ENCODE data around the gene TAF6L. TPM values are rescaled to one million over a fixed set of nuclear protein-coding genes. Genes with fewer than 3 reads are reported as not detected.

The TAF6L gene
- total and polyA plus RNA-seq, 9 of the 15 experiments (the other 6 are each of a cell fraction or from before 2014, with no cell fraction given), result 0.04 to 45.5 (median 20.8) TPM

DNA sequence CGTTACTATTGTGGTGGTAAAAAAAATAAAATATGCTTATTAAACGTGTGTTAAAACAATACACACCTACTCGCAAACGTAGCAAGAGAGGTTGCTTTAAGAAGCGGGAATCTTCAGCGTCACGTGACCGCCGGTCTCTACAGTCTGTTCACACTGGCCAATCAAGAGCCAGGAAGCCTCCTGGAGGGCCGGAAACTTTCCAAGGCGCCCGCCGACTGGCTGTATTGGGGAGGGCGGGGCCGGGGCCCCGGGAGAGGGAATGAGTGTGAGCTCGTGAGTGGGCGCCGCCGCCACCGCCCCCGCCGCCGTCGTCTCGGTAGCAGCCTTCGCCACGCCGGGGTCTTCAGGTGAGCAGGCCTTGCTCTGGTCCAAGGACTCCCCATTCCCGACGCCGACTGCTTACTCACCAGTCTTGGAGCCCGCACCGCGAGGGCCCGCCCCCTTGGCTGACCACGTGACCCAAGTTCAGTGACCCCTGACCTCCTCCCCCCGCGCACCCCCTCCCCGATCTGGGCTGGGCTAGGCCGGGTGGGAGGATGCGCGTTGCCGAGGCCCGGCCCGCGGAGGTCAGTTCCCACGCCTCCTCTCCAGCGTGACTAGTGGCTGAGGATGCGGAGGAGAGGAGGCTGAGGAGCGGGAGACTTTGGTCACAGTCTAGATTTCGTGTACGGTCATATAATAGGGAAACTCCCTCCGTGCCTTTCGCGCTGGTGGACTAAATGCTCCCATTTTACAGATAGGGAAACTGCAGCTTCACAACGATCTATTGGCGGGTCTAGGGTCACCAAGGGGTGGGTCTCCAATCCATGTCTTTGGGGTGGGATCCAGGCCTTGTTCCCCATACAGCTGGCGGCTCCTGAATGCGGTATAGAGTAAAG is at the start of gene TAF6L (continued):
- TF ChIP-seq, protein P1, sequence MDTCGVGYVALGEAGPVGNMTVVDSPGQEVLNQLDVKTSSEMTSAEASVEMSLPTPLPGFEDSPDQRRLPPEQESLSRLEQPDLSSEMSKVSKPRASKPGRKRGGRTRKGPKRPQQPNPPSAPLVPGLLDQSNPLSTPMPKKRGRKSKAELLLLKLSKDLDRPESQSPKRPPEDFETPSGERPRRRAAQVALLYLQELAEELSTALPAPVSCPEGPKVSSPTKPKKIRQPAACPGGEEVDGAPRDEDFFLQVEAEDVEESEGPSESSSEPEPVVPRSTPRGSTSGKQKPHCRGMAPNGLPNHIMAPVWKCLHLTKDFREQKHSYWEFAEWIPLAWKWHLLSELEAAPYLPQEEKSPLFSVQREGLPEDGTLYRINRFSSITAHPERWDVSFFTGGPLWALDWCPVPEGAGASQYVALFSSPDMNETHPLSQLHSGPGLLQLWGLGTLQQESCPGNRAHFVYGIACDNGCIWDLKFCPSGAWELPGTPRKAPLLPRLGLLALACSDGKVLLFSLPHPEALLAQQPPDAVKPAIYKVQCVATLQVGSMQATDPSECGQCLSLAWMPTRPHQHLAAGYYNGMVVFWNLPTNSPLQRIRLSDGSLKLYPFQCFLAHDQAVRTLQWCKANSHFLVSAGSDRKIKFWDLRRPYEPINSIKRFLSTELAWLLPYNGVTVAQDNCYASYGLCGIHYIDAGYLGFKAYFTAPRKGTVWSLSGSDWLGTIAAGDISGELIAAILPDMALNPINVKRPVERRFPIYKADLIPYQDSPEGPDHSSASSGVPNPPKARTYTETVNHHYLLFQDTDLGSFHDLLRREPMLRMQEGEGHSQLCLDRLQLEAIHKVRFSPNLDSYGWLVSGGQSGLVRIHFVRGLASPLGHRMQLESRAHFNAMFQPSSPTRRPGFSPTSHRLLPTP (IDR thresholded peaks at IDR 0.05; ENCODE audit: borderline replicate concordance, extremely low read depth, insufficient read length), result no peak
- no peak for TF ChIP-seq MECOM (CRISPR knock-in tag; IDR thresholded peaks at IDR 0.05)
- no peak for TF ChIP-seq SMAD1 (IDR thresholded peaks at IDR 0.05; ENCODE audit: low read depth, low read length, partially characterized antibody)
- TF ChIP-seq ZNF766 (CRISPR knock-in tag; conservative IDR thresholded peaks at IDR 0.05), result peak; percentile 85; the same call in 1 of the 2 replicates
- TF ChIP-seq, protein P2, sequence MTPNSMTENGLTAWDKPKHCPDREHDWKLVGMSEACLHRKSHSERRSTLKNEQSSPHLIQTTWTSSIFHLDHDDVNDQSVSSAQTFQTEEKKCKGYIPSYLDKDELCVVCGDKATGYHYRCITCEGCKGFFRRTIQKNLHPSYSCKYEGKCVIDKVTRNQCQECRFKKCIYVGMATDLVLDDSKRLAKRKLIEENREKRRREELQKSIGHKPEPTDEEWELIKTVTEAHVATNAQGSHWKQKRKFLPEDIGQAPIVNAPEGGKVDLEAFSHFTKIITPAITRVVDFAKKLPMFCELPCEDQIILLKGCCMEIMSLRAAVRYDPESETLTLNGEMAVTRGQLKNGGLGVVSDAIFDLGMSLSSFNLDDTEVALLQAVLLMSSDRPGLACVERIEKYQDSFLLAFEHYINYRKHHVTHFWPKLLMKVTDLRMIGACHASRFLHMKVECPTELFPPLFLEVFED (CRISPR knock-in tag; conservative IDR thresholded peaks at IDR 0.05), result no peak
- no peak for TF ChIP-seq YBX1 (IDR thresholded peaks at IDR 0.05)
- TF ChIP-seq HMG20A (CRISPR knock-in tag; conservative IDR thresholded peaks at IDR 0.05), result no peak
- peak; percentile 79 for TF ChIP-seq FOXP1 (CRISPR knock-in tag; IDR thresholded peaks at IDR 0.05)
- TF ChIP-seq ZNF197 (CRISPR knock-in tag; IDR thresholded peaks at IDR 0.05; ENCODE audit: low read depth), result no peak
- TF ChIP-seq, protein P3, sequence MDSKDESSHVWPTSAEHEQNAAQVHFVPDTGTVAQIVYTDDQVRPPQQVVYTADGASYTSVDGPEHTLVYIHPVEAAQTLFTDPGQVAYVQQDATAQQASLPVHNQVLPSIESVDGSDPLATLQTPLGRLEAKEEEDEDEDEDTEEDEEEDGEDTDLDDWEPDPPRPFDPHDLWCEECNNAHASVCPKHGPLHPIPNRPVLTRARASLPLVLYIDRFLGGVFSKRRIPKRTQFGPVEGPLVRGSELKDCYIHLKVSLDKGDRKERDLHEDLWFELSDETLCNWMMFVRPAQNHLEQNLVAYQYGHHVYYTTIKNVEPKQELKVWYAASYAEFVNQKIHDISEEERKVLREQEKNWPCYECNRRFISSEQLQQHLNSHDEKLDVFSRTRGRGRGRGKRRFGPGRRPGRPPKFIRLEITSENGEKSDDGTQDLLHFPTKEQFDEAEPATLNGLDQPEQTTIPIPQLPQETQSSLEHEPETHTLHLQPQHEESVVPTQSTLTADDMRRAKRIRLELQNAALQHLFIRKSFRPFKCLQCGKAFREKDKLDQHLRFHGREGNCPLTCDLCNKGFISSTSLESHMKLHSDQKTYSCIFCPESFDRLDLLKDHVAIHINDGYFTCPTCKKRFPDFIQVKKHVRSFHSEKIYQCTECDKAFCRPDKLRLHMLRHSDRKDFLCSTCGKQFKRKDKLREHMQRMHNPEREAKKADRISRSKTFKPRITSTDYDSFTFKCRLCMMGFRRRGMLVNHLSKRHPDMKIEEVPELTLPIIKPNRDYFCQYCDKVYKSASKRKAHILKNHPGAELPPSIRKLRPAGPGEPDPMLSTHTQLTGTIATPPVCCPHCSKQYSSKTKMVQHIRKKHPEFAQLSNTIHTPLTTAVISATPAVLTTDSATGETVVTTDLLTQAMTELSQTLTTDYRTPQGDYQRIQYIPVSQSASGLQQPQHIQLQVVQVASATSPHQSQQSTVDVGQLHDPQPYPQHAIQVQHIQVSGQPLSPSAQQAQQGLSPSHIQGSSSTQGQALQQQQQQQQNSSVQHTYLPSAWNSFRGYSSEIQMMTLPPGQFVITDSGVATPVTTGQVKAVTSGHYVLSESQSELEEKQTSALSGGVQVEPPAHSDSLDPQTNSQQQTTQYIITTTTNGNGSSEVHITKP (IDR thresholded peaks at IDR 0.05; ENCODE audit: partially characterized antibody), result peak; percentile 52
- TF ChIP-seq SREBF1 (IDR thresholded peaks at IDR 0.05; ENCODE audit: borderline replicate concordance, low read depth, low read length), result no peak
- TF ChIP-seq ZSCAN29 (IDR thresholded peaks at IDR 0.05), result no peak
- TF ChIP-seq FOXJ2 (tag; IDR thresholded peaks at IDR 0.05), result no peak
- no peak for TF ChIP-seq ZNF785 (CRISPR knock-in tag; IDR thresholded peaks at IDR 0.05)
- TF ChIP-seq HSF4 (CRISPR knock-in tag; IDR thresholded peaks at IDR 0.05; ENCODE audit: borderline replicate concordance), result no peak
- TF ChIP-seq KLF16 (IDR thresholded peaks at IDR 0.05), result no peak
- TF ChIP-seq, protein P4, sequence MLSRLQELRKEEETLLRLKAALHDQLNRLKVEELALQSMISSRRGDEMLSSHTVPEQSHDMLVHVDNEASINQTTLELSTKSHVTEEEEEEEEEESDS (CRISPR knock-in tag; IDR thresholded peaks at IDR 0.05), result no peak
- no peak for TF ChIP-seq SP2 (IDR thresholded peaks at IDR 0.05; ENCODE audit: extremely low read depth, low read depth, low read length, poor library complexity, severe bottlenecking)
- TF ChIP-seq CHCHD3 (CRISPR knock-in tag; IDR thresholded peaks at IDR 0.05), result no peak
- no peak for TF ChIP-seq GTF2F1 (IDR thresholded peaks at IDR 0.05; ENCODE audit: low read depth, low read length)
- TF ChIP-seq EGR1 (conservative IDR thresholded peaks at IDR 0.05), result peak; percentile 98
